SU-DHL-6 (cell line): Measurements from ENCODE around the gene NTNG1.

ENCODE experiments used
- H2AFZ ChIP-seq: fragments of 200-600 bp; sonication (generic); 2 replicates; pipeline ENCODE4 v1.6.1; 2014; ENCODE audit warnings: low read depth, mild to moderate bottlenecking, moderate library complexity, mixed read lengths, antibody characterized with exemption, low read length; ENCODE audit not compliant: severe bottlenecking
- H3F3A ChIP-seq: fragments of 200-600 bp; shearing (Covaris generic); 2 replicates; pipeline ENCODE4 v1.6.0; 2016; ENCODE audit warnings: antibody characterized with exemption, mild to moderate bottlenecking; ENCODE audit not compliant: insufficient read depth
- H3K27ac ChIP-seq: fragments of 200-600 bp; sonication (generic); 2 replicates; pipeline ENCODE4 v1.5.1; 2016; ENCODE audit warnings: low read depth, mild to moderate bottlenecking, low read length, moderate library complexity, mixed read lengths
- H3K27me3 ChIP-seq: fragments of 200-600 bp; sonication (generic), shearing (Covaris generic); 2 replicates; pipeline ENCODE4 v1.6.0; 2014; ENCODE audit warnings: mild to moderate bottlenecking, low read length
- H3K36me3 ChIP-seq: fragments of 200-600 bp; sonication (generic); 2 replicates; pipeline ENCODE4 v1.6.1; 2014; ENCODE audit warnings: mild to moderate bottlenecking, low read length, mixed read lengths
- H3K4me2 ChIP-seq: fragments of 300-600, 200-600 bp; shearing (Covaris generic), sonication (generic); 2 replicates; pipeline ENCODE4 v1.6.0; 2014; ENCODE audit warnings: low read length, low read depth, mild to moderate bottlenecking; ENCODE audit not compliant: poor library complexity, severe bottlenecking
- H3K4me3 ChIP-seq: fragments of 200-600 bp; sonication (generic); 2 replicates; pipeline ENCODE4 v1.5.1; 2014; ENCODE audit warnings: antibody characterized with exemption, low read length, mild to moderate bottlenecking, mixed read lengths; ENCODE audit not compliant: insufficient read depth, poor library complexity, severe bottlenecking
- H3K79me2 ChIP-seq: fragments of 200-600 bp; sonication (generic); 2 replicates; pipeline ENCODE4 v1.6.1; 2014; ENCODE audit warnings: mild to moderate bottlenecking, low read length, moderate library complexity; ENCODE audit not compliant: insufficient read depth
- H3K9ac ChIP-seq: fragments of 200-600 bp; sonication (generic); 2 replicates; pipeline ENCODE4 v1.7.0; 2014; ENCODE audit warnings: mild to moderate bottlenecking, low read length
- H3K9me2 ChIP-seq: fragments of 200-600 bp; sonication (generic); replicated peaks from 2 replicates; pipeline ENCODE4 v1.6.1; 2014; ENCODE audit warnings: low read length; ENCODE audit not compliant: insufficient read depth
- H3K9me3 ChIP-seq: fragments of 200-600 bp; sonication (generic); 2 replicates; pipeline ENCODE4 v1.6.1; 2014; ENCODE audit warnings: low read length, mixed read lengths; ENCODE audit not compliant: insufficient read depth
- H4K20me1 ChIP-seq: fragments of 200-600 bp; sonication (generic); 2 replicates; pipeline ENCODE4 v1.6.1; 2014; ENCODE audit warnings: low read depth, mild to moderate bottlenecking, antibody characterized with exemption, low read length, moderate library complexity, mixed read lengths
- EZH2phosphoT487 ChIP-seq: fragments of 200-600 bp; sonication (generic), shearing (Covaris generic); conservative IDR thresholded peaks from 2 replicates; pipeline ENCODE4 v1.6.1; 2018; ENCODE audit warnings: mild to moderate bottlenecking, antibody characterized with exemption, low read length, moderate library complexity, mixed read lengths
- TF ChIP-seq, protein P1 (sequence below): fragments of 200-600 bp; sonication (generic); IDR thresholded peaks from one replicate; pipeline ENCODE4 v1.5.1; 2017; ENCODE audit warnings: antibody characterized with exemption, mild to moderate bottlenecking, low read length, moderate library complexity; ENCODE audit not compliant: insufficient read depth, poor library complexity, severe bottlenecking

NTNG1 gene

DNA sequence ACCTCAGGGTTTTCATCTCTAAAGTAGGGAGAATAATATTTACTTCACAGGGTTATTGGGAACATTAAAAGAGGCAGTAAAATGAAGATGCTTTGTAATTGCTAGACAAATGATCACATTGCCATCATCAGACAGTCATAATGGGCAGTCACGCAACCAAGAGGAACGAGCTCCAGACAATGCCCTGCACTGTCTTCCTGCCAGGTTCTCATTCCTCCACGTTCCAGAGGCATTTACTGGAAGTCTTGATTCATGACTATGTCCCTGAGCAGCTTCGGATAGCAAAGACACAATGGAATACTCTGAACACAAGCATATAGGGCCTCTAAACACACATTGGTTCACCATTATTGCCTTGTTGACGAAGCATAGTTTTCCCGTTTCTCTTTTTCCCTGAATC lies 389.7 kb downstream of the NTNG1 start:
- no peaks in the 10 kb centered on the region for H3K9me3 ChIP-seq
- no peak overlapping the region for H2AFZ ChIP-seq
- no peak overlapping the region for H3K4me3 ChIP-seq
- no peaks in the 10 kb centered on the region for H3K9me2 ChIP-seq
- TF ChIP-seq EZH2phosphoT487, result no peak
- TF ChIP-seq, protein P1, sequence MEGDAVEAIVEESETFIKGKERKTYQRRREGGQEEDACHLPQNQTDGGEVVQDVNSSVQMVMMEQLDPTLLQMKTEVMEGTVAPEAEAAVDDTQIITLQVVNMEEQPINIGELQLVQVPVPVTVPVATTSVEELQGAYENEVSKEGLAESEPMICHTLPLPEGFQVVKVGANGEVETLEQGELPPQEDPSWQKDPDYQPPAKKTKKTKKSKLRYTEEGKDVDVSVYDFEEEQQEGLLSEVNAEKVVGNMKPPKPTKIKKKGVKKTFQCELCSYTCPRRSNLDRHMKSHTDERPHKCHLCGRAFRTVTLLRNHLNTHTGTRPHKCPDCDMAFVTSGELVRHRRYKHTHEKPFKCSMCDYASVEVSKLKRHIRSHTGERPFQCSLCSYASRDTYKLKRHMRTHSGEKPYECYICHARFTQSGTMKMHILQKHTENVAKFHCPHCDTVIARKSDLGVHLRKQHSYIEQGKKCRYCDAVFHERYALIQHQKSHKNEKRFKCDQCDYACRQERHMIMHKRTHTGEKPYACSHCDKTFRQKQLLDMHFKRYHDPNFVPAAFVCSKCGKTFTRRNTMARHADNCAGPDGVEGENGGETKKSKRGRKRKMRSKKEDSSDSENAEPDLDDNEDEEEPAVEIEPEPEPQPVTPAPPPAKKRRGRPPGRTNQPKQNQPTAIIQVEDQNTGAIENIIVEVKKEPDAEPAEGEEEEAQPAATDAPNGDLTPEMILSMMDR, result no peak
- no peak overlapping the region for H3K4me2 ChIP-seq
- H4K20me1 ChIP-seq, result no peaks in the 10 kb centered on the region
- H3K36me3 ChIP-seq, result no peaks in the 10 kb centered on the region
- no peaks in the 10 kb centered on the region for H3K79me2 ChIP-seq
- no peak overlapping the region for H3K27ac ChIP-seq
- no peaks in the 10 kb centered on the region for H3F3A ChIP-seq
- no peak overlapping the region for H3K9ac ChIP-seq
- H3K27me3 ChIP-seq, result no peaks in the 10 kb centered on the region

DNA sequence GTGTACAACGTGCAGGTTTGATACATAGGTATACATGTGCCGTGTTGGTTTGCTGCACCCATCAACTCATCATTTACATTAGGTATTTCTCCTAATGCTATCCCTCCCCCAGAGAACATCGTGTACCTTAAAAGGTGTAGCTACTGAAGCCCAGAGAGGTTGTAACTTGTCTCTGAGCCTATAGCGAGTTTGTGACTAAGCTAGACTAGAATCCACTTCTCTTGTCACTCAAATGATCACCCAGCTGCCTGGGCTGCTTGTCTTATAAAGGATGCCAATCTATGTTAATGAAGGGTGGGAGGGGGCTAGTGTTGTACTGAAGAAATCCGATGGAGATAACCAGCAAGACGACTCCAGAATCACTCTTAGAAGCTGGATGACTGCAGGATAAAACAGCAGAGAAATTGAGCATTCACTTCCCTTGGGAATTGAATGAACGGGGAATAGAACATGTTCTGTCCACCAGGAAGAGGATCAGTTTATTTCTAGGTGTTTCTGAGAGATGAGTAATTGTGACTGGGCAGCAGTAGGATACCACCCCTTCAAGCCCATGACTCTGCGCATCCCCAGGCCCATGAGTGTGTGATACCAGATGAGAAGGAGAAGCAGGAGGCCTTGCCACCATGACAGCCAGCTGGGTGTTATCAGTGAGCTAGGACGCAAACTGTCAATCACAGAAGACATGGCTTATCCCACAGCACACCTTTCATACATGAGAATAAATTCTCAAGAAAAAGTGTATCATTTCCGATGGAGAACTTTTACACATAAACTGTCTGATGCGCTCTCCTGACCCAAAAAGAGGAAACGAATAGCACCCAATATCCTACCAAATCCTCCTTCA lies 390.4 kb downstream of the NTNG1 start:
- H3K9ac ChIP-seq, result no peak overlapping the region
- H3K79me2 ChIP-seq, result no peaks in the 10 kb centered on the region
- H3K4me3 ChIP-seq, result no peak overlapping the region
- H2AFZ ChIP-seq, result no peak overlapping the region
- H3K9me3 ChIP-seq, result no peaks in the 10 kb centered on the region
- no peaks in the 10 kb centered on the region for H3K27me3 ChIP-seq
- H3K27ac ChIP-seq, result no peak overlapping the region
- H3K36me3 ChIP-seq, result no peaks in the 10 kb centered on the region
- no peak overlapping the region for H3K4me2 ChIP-seq
- no peaks in the 10 kb centered on the region for H4K20me1 ChIP-seq
- no peaks in the 10 kb centered on the region for H3F3A ChIP-seq
- TF ChIP-seq, protein P1, result no peak
- TF ChIP-seq EZH2phosphoT487, result no peak
- H3K9me2 ChIP-seq, result no peaks in the 10 kb centered on the region

DNA sequence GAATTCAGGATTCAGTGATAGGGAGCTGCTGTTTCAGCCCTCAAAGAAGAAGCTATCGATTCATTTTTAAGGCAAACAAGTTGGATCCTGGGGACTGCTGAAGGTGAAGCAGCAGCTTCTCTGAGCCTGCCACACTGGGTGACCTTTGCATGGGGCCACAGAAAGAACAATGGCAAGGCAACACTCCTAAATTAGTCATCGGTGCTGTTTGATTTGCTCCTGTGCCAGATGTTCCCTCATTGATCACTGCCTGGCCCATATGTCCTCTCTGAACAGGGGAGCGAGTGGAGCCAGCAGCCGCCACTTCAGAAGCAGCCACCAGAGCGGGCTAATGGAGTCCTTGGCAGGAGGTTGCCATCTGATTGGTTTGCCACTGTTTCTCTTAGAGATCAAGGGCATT lies 391.5 kb downstream of the NTNG1 start:
- H4K20me1 ChIP-seq, result no peaks in the 10 kb centered on the region
- no peaks in the 10 kb centered on the region for H3K27me3 ChIP-seq
- H3K36me3 ChIP-seq, result no peaks in the 10 kb centered on the region
- H3K27ac ChIP-seq, result no peak overlapping the region
- H3K4me2 ChIP-seq, result no peak overlapping the region
- H3K9me2 ChIP-seq, result no peaks in the 10 kb centered on the region
- H2AFZ ChIP-seq, result no peak overlapping the region
- H3K79me2 ChIP-seq, result no peaks in the 10 kb centered on the region
- no peaks in the 10 kb centered on the region for H3F3A ChIP-seq
- H3K4me3 ChIP-seq, result no peak overlapping the region
- no peak overlapping the region for H3K9ac ChIP-seq
- TF ChIP-seq, protein P1, result no peak
- no peaks in the 10 kb centered on the region for H3K9me3 ChIP-seq
